ENCODE data around the gene MRC1.

Gene MRC1

DNA sequence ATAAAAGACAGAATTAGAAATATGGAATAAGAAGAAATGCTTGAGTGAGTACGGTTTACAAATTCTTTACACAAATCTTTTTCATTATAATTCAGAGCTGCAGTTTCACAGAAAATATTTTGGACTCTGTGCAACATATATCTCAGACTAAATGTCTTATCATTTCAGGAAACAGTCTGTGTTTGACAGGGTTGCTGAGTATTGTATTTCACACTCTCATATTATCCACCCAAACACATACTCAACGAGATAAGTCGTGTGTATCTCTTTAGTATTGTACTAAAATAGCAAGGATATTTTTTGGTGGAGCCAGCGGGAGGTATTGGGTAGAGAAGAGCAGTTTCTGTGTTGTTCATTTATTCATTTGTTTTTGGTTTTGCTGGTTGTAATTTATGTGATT is 103.6 kb downstream of the MRC1 start:
- DNase-seq (ENCODE audit: low read depth), result no peak
- TF ChIP-seq CTCF (conservative IDR thresholded peaks at IDR 0.05; ENCODE audit: low read depth, low read length), result no peak
- no peak overlapping the region for H3K4me3 ChIP-seq (ENCODE audit: low read length)

GRCh38 chr10:17913604-17914003 is 104.5 kb downstream of the MRC1 start:
- no peak for TF ChIP-seq CTCF (conservative IDR thresholded peaks at IDR 0.05; ENCODE audit: low read depth, low read length)
- DNase-seq (ENCODE audit: low read depth), result no peak
- H3K4me3 ChIP-seq (ENCODE audit: low read length), result no peak overlapping the region

- DNase-seq (ENCODE audit: low read depth), result no peak
- no peak for TF ChIP-seq CTCF (conservative IDR thresholded peaks at IDR 0.05; ENCODE audit: low read depth, low read length)
- H3K4me3 ChIP-seq (ENCODE audit: low read length), result no peak overlapping the region
These were observed 105.3 kb downstream of the MRC1 start for GRCh38 chr10:17914169-17915045.

DNA sequence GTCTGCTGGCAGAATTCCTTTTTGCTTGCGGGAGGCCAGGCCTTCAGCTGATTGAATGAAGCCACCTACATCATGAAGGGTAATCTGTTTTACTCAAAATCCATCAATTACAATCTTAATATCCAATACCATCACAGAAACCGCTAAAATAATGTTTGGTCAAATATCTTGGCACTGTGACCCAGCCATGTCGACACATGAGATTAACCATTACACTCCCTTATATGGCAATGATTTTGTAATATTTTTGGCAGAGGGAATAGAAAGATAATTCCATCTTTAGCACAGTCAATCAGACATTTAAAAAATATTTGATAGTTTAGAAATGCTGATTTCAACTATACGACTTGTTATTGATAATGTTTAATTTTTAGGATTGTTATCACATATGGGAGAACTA is 106.0 kb downstream of the MRC1 start:
- no peak overlapping the region for H3K4me3 ChIP-seq (ENCODE audit: low read length)
- DNase-seq (ENCODE audit: low read depth), result no peak
- TF ChIP-seq CTCF (conservative IDR thresholded peaks at IDR 0.05; ENCODE audit: low read depth, low read length), result no peak

DNA sequence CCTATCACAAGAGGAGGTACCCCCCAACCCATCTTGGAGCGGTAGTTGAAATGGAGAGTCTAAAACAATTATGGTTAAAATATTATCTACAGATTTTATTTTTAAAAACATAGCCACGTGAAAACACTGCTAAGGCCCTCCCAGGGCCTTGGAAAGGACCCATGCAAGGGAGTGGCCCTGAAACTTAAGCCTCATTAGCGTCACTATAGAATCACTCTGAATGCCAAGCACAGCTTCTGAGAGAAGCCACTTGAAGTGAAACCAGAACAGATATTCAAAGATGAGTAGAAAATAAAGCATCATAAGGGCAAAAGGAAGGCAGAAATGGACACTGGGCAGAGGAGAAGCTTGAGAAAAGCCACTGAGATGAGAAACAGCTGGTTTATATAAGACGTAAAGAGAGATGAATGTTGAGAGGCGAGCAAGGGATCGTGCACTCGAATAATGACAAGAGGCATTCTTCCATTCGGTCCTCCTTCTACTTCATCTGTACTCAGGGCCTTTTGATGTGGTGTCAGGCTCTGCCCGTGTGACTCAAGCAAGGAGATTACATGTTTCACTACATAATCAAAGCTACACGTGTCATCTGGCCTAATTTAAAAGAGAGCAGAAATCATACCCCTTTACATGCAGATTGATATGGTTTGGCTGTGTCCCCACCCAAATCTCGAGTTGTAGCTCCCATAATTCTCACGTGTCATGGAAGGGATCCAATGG is 109.2 kb downstream of the MRC1 start:
- no peak for DNase-seq (ENCODE audit: low read depth)
- no peak for TF ChIP-seq CTCF (conservative IDR thresholded peaks at IDR 0.05; ENCODE audit: low read depth, low read length)
- H3K4me3 ChIP-seq (ENCODE audit: low read length), result no peak overlapping the region

GRCh38 chr10:17921378-17921777 is 112.2 kb downstream of the MRC1 start:
- no peak overlapping the region for H3K4me3 ChIP-seq (ENCODE audit: low read length)
- no peak for DNase-seq (ENCODE audit: low read depth)
- TF ChIP-seq CTCF (conservative IDR thresholded peaks at IDR 0.05; ENCODE audit: low read depth, low read length), result no peak
